ENCODE data around the gene XRCC3. TPM values are rescaled to one million over a fixed set of nuclear protein-coding genes. Genes with fewer than 3 reads are reported as not detected.

XRCC3 gene
- total and polyA plus RNA-seq, 10 of the 15 experiments (the other 5 are each of a cell fraction or from before 2014, with no cell fraction given), result 0.37 to 52.0 (median 26.8) TPM

Small RNA genes within 50 kb of the gene (small RNA-seq; reads per million reads assigned to genes)
- gene RF00019, result not detected

Other genes with a start within 250 kb of the XRCC3 start
Only the 7 nearest of the 9 such genes appear.
- gene CKB, start 192.6 kb downstream of the XRCC3 start, total RNA-seq (2014; rRNA removed), result 2.0 and 5.2 TPM in 2 replicates
- gene CKB, start 192.6 kb downstream of the XRCC3 start, total RNA-seq (2014; rRNA removed; fragmentation: Illumina TruSeq; extraction: Trizol), result 0.37 and 0.40 TPM in 2 replicates
- 3.6 and 5.5 TPM in 2 replicates for gene CKB, start 192.6 kb downstream of the XRCC3 start, total RNA-seq (2021)
- 4.9 and 6.1 TPM in 2 replicates for gene CKB, start 192.6 kb downstream of the XRCC3 start, polyA plus RNA-seq (2011; rRNA removed)
- gene CKB, start 192.6 kb downstream of the XRCC3 start, polyA plus RNA-seq (2014; fragmentation: Illumina TruSeq; extraction: Trizol), result 0.46 TPM in 1 of 2 replicates, not detected in the other
- gene CKB, start 192.6 kb downstream of the XRCC3 start, polyA plus RNA-seq (2014; fragmentation: Nextera tagmentation; extraction: Ambion mirVana), result under 1 TPM; 0.48 to 0.90 TPM
- gene CKB, start 192.6 kb downstream of the XRCC3 start, polyA plus RNA-seq (2014; rRNA removed), result 2.8 and 9.0 TPM in 2 replicates
- 1 to 10 TPM; 2.6 to 3.3 TPM for gene CKB, start 192.6 kb downstream of the XRCC3 start, polyA plus RNA-seq (2016; fragmentation: Nextera tagmentation; extraction: Ambion mirVana)
- gene TRMT61A, start 186.3 kb downstream of the XRCC3 start, total RNA-seq (2014; rRNA removed), result 13.5 and 18.2 TPM in 2 replicates
- 3.7 and 4.7 TPM in 2 replicates for gene TRMT61A, start 186.3 kb downstream of the XRCC3 start, total RNA-seq (2014; rRNA removed; fragmentation: Illumina TruSeq; extraction: Trizol)
- gene TRMT61A, start 186.3 kb downstream of the XRCC3 start, total RNA-seq (2021), result 15.6 and 17.9 TPM in 2 replicates
- 2.4 and 5.1 TPM in 2 replicates for gene TRMT61A, start 186.3 kb downstream of the XRCC3 start, polyA plus RNA-seq (2011; rRNA removed)
- gene TRMT61A, start 186.3 kb downstream of the XRCC3 start, polyA plus RNA-seq (2014; fragmentation: Illumina TruSeq; extraction: Trizol), result 0.46 and 1.4 TPM in 2 replicates
- under 1 TPM; 0.11 to 0.38 TPM for gene TRMT61A, start 186.3 kb downstream of the XRCC3 start, polyA plus RNA-seq (2014; fragmentation: Nextera tagmentation; extraction: Ambion mirVana)
- 17.6 and 20.4 TPM in 2 replicates for gene TRMT61A, start 186.3 kb downstream of the XRCC3 start, polyA plus RNA-seq (2014; rRNA removed)
- gene TRMT61A, start 186.3 kb downstream of the XRCC3 start, polyA plus RNA-seq (2016; fragmentation: Nextera tagmentation; extraction: Ambion mirVana), result 10 to 100 TPM; 19.8 to 21.9 TPM
- gene BAG5, start 152.8 kb downstream of the XRCC3 start, total RNA-seq (2014; rRNA removed), result 17.5 and 18.5 TPM in 2 replicates
- 22.9 and 23.8 TPM in 2 replicates for gene BAG5, start 152.8 kb downstream of the XRCC3 start, total RNA-seq (2014; rRNA removed; fragmentation: Illumina TruSeq; extraction: Trizol)
- gene BAG5, start 152.8 kb downstream of the XRCC3 start, total RNA-seq (2021), result 21.4 and 22.7 TPM in 2 replicates
- 10.2 and 14.2 TPM in 2 replicates for gene BAG5, start 152.8 kb downstream of the XRCC3 start, polyA plus RNA-seq (2011; rRNA removed)
- 25.9 and 33.9 TPM in 2 replicates for gene BAG5, start 152.8 kb downstream of the XRCC3 start, polyA plus RNA-seq (2014; fragmentation: Illumina TruSeq; extraction: Trizol)
- gene BAG5, start 152.8 kb downstream of the XRCC3 start, polyA plus RNA-seq (2014; fragmentation: Nextera tagmentation; extraction: Ambion mirVana), result 10 to 100 TPM in 1 of 2 experiments, 1 to 10 TPM in 1; 9.9 to 10.9 TPM
- gene BAG5, start 152.8 kb downstream of the XRCC3 start, polyA plus RNA-seq (2014; rRNA removed), result 13.1 and 13.5 TPM in 2 replicates
- gene BAG5, start 152.8 kb downstream of the XRCC3 start, polyA plus RNA-seq (2016; fragmentation: Nextera tagmentation; extraction: Ambion mirVana), result 10 to 100 TPM; 25.7 to 30.5 TPM
- gene COA8, start 152.5 kb downstream of the XRCC3 start, total RNA-seq (2014; rRNA removed), result 23.7 and 37.3 TPM in 2 replicates
- 22.7 and 24.2 TPM in 2 replicates for gene COA8, start 152.5 kb downstream of the XRCC3 start, total RNA-seq (2014; rRNA removed; fragmentation: Illumina TruSeq; extraction: Trizol)
- gene COA8, start 152.5 kb downstream of the XRCC3 start, total RNA-seq (2021), result 29.0 and 34.7 TPM in 2 replicates
- gene COA8, start 152.5 kb downstream of the XRCC3 start, polyA plus RNA-seq (2011; rRNA removed), result 20.5 and 29.0 TPM in 2 replicates
- gene COA8, start 152.5 kb downstream of the XRCC3 start, polyA plus RNA-seq (2014; fragmentation: Illumina TruSeq; extraction: Trizol), result 27.4 and 30.6 TPM in 2 replicates
- 10 to 100 TPM in 1 of 2 experiments, 1 to 10 TPM in 1; 6.1 to 11.3 TPM for gene COA8, start 152.5 kb downstream of the XRCC3 start, polyA plus RNA-seq (2014; fragmentation: Nextera tagmentation; extraction: Ambion mirVana)
- 32.8 and 33.7 TPM in 2 replicates for gene COA8, start 152.5 kb downstream of the XRCC3 start, polyA plus RNA-seq (2014; rRNA removed)
- gene COA8, start 152.5 kb downstream of the XRCC3 start, polyA plus RNA-seq (2016; fragmentation: Nextera tagmentation; extraction: Ambion mirVana), result 10 to 100 TPM; 67.6 to 69.5 TPM
- gene KLC1, start 86.2 kb downstream of the XRCC3 start, total RNA-seq (2014; rRNA removed), result 95.2 and 105 TPM in 2 replicates
- 68.9 and 71.4 TPM in 2 replicates for gene KLC1, start 86.2 kb downstream of the XRCC3 start, total RNA-seq (2014; rRNA removed; fragmentation: Illumina TruSeq; extraction: Trizol)
- gene KLC1, start 86.2 kb downstream of the XRCC3 start, total RNA-seq (2021), result 102 and 113 TPM in 2 replicates
- gene KLC1, start 86.2 kb downstream of the XRCC3 start, polyA plus RNA-seq (2011; rRNA removed), result 85.2 and 120 TPM in 2 replicates
- 39.2 and 44.2 TPM in 2 replicates for gene KLC1, start 86.2 kb downstream of the XRCC3 start, polyA plus RNA-seq (2014; fragmentation: Illumina TruSeq; extraction: Trizol)
- 10 to 100 TPM in 1 of 2 experiments, 1 to 10 TPM in 1; 5.5 to 15.5 TPM for gene KLC1, start 86.2 kb downstream of the XRCC3 start, polyA plus RNA-seq (2014; fragmentation: Nextera tagmentation; extraction: Ambion mirVana)
- 137 and 140 TPM in 2 replicates for gene KLC1, start 86.2 kb downstream of the XRCC3 start, polyA plus RNA-seq (2014; rRNA removed)
- 10 to 100 TPM; 75.7 to 76.5 TPM for gene KLC1, start 86.2 kb downstream of the XRCC3 start, polyA plus RNA-seq (2016; fragmentation: Nextera tagmentation; extraction: Ambion mirVana)
- 12.1 and 13.4 TPM in 2 replicates for gene ZFYVE21, start 359 bp upstream of the XRCC3 start, total RNA-seq (2014; rRNA removed)
- gene ZFYVE21, start 359 bp upstream of the XRCC3 start, total RNA-seq (2014; rRNA removed; fragmentation: Illumina TruSeq; extraction: Trizol), result 8.3 and 9.3 TPM in 2 replicates
- 12.1 and 16.9 TPM in 2 replicates for gene ZFYVE21, start 359 bp upstream of the XRCC3 start, total RNA-seq (2021)
- gene ZFYVE21, start 359 bp upstream of the XRCC3 start, polyA plus RNA-seq (2011; rRNA removed), result 17.4 and 21.7 TPM in 2 replicates
- 7.9 and 9.1 TPM in 2 replicates for gene ZFYVE21, start 359 bp upstream of the XRCC3 start, polyA plus RNA-seq (2014; fragmentation: Illumina TruSeq; extraction: Trizol)
- gene ZFYVE21, start 359 bp upstream of the XRCC3 start, polyA plus RNA-seq (2014; fragmentation: Nextera tagmentation; extraction: Ambion mirVana), result 1 to 10 TPM in 1 of 2 experiments, under 1 TPM in 1; 0.79 to 3.1 TPM
- gene ZFYVE21, start 359 bp upstream of the XRCC3 start, polyA plus RNA-seq (2014; rRNA removed), result 20.6 and 21.8 TPM in 2 replicates
- 10 to 100 TPM; 15.5 to 20.7 TPM for gene ZFYVE21, start 359 bp upstream of the XRCC3 start, polyA plus RNA-seq (2016; fragmentation: Nextera tagmentation; extraction: Ambion mirVana)
- 3.3 and 3.5 TPM in 2 replicates for gene PPP1R13B, start 132.1 kb upstream of the XRCC3 start, total RNA-seq (2014; rRNA removed)
- gene PPP1R13B, start 132.1 kb upstream of the XRCC3 start, total RNA-seq (2014; rRNA removed; fragmentation: Illumina TruSeq; extraction: Trizol), result 3.0 and 3.1 TPM in 2 replicates
- gene PPP1R13B, start 132.1 kb upstream of the XRCC3 start, total RNA-seq (2021), result 7.3 and 8.7 TPM in 2 replicates
- 2.6 and 3.7 TPM in 2 replicates for gene PPP1R13B, start 132.1 kb upstream of the XRCC3 start, polyA plus RNA-seq (2011; rRNA removed)
- gene PPP1R13B, start 132.1 kb upstream of the XRCC3 start, polyA plus RNA-seq (2014; fragmentation: Illumina TruSeq; extraction: Trizol), result 2.0 and 3.3 TPM in 2 replicates
- under 1 TPM; 0.16 to 0.40 TPM for gene PPP1R13B, start 132.1 kb upstream of the XRCC3 start, polyA plus RNA-seq (2014; fragmentation: Nextera tagmentation; extraction: Ambion mirVana)
- gene PPP1R13B, start 132.1 kb upstream of the XRCC3 start, polyA plus RNA-seq (2014; rRNA removed), result 4.4 and 8.1 TPM in 2 replicates
- 1 to 10 TPM in 1 of 2 experiments, under 1 TPM in 1; 0.89 to 1.3 TPM for gene PPP1R13B, start 132.1 kb upstream of the XRCC3 start, polyA plus RNA-seq (2016; fragmentation: Nextera tagmentation; extraction: Ambion mirVana)